IPS-NIHi7 (cell line): ENCODE data around the gene SLC15A3.
"Not testable (repeated sequence)": the region's sequence is repeated elsewhere in the genome, so short reads cannot be mapped to it uniquely, and the experiment has no call there.

Experiments
- DNase-seq: peaks from one replicate; pipeline ENCODE4 v3.0.0; 2012; ENCODE audit warnings: mixed read lengths; ENCODE audit errors: extremely low spot score

Gene SLC15A3

DNA sequence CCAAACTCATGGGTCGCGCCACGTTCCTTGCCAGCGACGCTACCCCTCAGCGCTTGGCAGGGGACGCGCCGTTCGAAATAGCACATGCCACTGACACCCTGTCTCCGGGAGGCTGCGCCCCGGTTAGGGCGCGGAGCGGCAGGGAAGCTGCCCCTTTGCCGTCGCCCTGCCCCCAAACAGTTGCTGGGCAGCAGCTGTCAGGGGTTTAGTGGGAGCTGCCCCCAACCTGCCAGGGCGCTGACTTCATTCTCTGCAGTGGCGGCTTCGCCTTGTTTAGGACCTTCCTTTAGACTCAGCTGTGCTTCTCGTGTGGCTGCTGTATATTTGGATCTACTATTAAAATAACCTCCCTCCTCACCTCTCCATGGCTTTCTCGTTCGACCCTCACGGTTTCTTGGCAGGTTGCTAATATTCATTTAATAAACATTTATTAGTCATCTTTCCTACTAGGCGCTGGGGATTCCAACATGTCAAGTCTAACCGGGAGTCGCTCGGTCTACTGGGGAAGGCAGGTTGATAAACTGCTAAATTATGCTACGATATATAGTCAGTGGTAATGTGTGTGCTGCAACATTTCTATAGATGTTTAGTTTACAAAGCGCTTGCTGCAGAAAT, 37.2 kb downstream of the SLC15A3 start:
- peak; percentile 24 for DNase-seq

GRCh38 chr11:60913793-60914632, 38.0 kb downstream of the SLC15A3 start, which contains the start of gene TMEM109:
TSS of gene TMEM109 (plus strand) at chr11:60914158. CDS start at chr11:60919694, 5,536 bp downstream.
- DNase-seq = peak; percentile 92

DNA sequence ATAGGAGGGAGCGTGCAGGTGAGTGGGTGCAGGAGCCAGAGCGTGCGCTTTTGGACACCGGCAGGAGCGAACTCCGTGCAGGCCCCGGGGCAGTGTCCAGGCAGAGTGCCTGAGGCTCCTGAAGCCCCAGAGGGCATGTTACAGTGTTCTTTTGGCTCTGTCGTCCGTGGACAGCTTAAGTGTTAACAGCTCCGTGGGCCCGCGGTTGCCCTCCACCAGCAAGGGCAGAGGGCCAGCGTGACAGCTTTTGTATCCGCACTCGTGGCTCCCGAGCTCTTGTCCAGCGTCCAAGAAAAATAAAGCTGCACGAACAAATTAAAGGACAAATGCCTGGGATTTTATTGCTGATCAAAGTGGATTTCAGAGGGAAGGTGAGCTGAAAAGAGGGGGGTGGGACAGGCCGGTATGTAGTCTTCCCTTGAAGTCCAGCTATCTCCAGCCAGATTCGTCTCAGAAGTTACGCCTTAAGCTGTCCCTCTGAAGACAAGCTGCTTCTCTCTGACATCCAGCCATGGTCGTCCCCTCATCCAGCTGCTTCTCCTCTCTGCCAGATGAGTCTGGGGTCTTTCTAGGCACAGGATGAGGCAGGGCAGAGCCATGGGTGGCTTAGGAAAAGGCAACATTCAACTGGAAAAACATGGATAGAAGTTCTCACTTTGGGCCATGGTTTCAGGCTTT, 39.0 kb downstream of the SLC15A3 start:
- no peak for DNase-seq

DNA sequence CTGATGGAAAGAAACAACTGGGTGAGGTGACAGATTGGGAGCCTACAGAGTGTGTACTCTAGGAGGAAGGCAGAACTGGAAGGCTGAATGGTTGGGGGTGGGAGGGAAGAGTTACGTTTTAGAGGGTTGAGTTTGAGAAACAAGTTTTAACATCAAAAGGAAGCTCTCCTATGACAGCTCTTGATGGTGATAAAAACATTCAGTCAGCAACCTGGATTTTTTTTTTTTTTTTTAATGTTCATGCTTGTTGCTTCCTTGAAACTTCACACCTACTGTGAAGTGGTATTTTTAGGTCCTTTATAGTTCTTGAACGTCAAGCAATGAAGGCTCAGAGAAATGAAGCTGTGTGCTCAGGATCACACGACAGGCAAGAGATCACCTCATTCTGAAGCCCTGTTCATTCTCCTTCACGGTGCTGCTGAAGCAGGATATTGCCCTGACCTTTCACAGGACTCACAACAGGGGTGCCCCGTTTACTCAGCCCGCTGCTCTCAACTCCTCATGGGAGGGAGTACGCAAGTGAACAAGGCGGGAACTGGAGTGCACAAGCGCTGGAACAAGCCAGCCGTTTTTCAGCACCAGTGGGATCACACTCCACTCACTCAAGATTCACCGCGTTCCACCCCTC, 39.6 kb downstream of the SLC15A3 start:
- DNase-seq = no peak

DNA sequence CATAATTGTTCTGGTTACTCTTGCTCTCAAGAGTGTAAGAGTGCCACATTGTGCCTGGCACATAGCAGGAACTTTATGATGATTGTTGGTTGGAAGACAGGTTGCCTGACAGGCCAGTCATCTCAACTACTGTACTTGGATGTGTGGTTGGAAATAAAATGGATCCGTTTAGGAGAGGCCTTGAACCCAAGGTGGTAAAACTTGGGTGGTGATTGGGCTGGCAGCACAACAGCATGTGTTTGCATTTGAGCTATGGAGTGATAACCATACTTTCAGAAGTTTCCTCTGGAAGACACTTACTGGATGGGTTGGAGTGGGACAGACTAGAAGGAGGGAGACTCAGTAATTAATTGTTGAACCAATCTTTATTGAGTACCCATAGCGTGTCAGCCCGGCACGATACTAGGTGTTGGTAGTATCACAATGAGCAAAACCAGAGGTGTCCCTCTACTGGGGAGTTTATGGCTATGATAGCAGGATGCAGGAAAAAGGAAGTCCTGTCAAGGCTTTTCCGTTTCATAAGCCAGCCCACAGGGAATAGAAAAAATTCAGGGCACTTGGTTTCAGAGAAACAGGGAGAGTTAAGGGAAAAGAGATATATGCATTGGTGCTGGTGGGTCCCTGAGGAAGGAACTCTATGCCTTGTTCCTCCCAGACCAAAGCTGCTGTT, 41.1 kb downstream of the SLC15A3 start:
- no peak for DNase-seq

- DNase-seq = no peak
Observed at GRCh38 chr11:60910281-60910687, 41.7 kb downstream of the SLC15A3 start.

DNA sequence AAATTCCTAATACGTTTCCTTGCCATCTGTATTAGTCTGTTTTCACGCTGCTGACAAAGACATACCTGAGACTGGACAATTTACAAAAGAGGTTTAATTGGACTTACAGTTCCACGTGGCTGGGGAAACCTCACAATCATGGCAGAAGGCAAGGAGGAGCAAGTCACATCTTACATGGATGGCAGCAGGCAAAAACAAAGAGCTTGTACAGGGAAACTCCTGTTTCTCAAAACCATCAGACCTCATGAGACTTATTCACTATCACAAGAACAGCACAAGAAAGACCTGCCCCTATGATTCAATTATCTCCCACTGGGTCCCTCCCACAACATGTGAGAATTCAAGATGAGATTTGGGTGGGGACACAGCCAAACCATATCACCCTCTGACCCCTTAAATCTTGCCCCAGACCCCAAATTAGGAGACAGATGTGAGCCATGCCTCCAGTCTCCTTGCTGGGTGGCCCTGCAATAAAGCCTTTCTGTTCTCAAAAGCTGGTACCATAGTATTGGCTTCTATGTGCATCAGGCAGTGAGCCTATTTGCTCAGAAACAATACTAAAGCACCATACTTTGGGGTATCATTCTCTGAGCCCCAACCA, 42.2 kb downstream of the SLC15A3 start:
- not testable (repeated sequence) for DNase-seq

DNA sequence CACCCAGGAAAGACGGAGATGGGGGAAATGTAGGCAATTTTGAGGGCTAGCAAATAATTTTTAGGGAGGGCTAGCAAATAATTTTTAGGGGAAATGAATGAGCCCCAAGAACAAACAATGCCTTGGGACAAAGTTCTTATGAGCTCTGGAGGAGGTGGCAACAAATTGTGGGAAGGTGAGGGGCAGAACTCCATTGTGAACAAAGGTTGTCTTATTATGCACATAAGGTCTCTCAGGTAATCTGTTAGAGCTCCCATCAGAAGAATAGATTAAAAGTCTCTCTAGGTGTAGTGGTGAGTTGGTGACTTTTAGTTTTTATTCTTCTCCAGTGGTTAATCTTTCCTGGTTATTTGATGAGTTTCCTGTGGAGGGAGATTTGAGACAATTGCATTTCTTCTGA, 43.2 kb downstream of the SLC15A3 start:
- DNase-seq = no peak

DNA sequence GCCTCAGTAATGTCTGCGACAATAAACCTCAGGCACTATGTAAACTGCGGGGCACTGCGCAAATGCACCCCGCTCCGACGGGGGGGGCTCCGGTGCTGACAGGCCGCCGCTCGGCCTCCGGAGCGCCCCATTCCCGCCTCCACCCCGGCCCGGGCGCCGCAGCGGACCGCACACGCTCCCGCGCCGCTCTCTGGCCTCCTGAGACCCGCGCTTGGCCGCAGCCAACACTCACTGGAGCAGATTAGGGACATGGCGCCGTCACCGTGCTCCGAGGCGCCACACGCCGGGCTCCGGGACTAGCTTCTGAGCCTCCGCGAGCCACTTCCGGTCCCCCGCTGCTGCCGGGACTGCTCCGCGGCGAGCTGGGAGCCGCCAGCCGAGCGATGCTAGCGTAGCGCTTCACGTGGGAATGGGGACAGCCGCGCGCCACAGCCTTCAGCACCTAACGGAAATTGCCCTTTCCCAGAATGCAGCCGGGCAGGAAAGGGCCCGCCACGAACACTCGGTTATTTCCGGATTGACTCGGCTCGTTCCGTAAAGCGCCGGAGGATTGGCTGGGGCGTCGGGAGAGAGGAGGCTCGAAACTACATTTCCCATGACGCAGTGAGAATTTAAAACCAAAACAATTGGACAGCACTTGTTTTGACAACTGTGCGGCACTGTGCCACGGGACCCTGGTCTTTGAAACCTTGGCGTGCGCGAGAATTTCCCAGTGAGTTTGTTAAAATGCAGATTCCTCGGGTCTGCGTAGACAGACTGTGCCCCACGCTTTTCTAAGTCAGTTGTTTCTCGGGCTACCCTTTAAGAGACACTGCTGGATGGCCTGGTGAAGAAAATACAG, 45.6 kb downstream of the SLC15A3 start, which contains the start of gene PRPF19:
PRPF19 (minus strand) TSS at position 454 of the 841 bp plus-strand sequence; CDS start at position 251, 203 bp downstream.
- DNase-seq = peak; percentile 97

GRCh38 chr11:60905551-60906113, 46.3 kb downstream of the SLC15A3 start:
- DNase-seq = no peak

DNA sequence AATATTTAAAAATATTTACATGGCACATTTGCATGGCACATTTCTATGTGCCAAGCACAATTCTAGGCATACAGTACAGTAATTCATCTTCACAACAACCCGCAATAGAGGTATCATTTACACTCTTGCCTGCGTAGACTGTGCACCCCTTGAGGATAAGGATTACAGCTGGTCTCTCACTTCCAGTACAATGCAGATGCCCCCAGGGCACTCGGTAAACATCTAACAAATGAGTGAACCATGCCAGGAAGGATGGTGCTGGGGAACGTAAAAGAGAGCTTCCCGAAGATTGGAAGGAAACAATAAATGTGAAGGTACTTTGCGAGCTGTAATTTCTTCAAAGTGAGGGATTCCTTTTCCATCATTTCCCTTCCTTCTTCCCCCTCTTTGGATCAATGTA, 46.9 kb downstream of the SLC15A3 start:
- no peak for DNase-seq

GRCh38 chr11:60902625-60903024, 49.4 kb downstream of the SLC15A3 start:
- no peak for DNase-seq

- no peak for DNase-seq
Observed at GRCh38 chr11:60900673-60901404, 51.1 kb downstream of the SLC15A3 start.

GRCh38 chr11:60899977-60900376, 52.0 kb downstream of the SLC15A3 start:
- DNase-seq = no peak

DNA sequence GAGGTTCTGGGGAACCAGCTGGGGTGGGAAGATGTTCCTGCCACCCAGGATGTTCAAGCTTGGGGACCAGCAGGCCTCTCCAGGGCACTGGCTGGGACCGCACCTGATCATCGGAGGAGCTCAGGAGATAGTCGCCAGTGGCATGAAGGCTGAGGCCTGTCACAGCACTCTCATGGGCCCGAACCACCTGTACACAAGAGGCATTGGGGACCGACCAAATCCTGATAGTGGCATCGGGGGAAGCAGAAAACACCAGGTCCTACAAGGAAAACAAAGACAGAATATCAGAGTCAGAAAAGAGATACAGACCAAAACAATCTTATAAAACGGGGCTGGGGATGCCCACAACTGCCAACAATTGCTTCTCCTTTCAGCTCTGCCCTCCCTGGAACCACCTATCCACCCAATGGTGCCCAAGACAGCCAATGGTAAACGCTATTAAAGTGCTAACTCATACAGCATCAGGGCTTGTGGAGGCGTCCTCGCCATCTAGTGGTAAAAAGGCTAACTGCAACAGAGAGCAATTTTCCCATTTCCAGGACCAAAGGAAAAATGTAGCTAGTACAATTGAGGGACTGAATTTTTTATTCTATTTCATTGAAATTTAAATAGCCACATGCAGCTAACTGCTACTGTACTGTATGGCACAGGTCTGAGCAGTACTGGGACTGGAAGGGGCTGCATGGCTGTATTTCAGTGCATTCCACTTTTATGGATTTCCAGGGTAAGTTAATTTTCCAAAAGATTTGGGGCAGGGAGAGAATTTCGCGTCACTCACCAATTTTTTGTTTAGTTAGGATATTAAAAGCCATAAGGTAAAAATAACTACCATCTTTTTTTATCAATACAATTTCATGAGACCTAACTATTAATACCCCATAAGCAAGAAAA, 52.7 kb downstream of the SLC15A3 start:
- DNase-seq = peak; percentile 75

DNA sequence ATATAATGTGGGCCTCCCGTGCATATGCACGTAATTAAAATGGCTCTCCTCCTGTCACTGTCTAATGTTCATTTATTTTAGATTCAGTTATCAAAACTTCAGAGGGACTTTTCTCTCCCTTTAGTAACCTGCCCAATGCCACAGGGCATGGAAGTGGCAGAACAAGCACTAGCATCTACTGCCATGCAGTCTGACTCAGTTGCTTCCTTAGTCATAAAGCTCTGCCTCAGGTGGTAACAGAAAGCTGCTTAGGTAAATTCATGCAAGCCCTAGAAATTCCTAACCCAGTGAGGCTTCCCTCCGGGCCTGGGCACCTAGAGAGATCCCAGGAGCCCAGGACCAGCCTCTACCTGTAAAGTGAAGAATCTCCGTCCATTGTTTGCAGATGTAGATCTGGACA, 54.5 kb downstream of the SLC15A3 start:
- DNase-seq = no peak

GRCh38 chr11:60895687-60896086, 56.3 kb downstream of the SLC15A3 start:
- DNase-seq = no peak
